Dermis microvascular lymphatic vessel endothelial cell (primary cell): ENCODE measurements around the gene MRNIP. TPM values are rescaled to one million over a fixed set of nuclear protein-coding genes. Genes with fewer than 3 reads are reported as not detected.
"Not testable (repeated sequence)": the region's sequence is repeated elsewhere in the genome, so short reads cannot be mapped to it uniquely, and the experiment has no call there.

Experiments
- DNase-seq, 2 donors: peaks; one replicate each; pipeline versions ENCODE4 v3.0.0 to v3.0.0-alpha.2; 2010; ENCODE audit warnings: low read depth in 2 of 2
- total RNA-seq: library from RNA; depleted of rRNA; stranded (reverse); fragments of >200 nt; gene quantifications from 2 replicates; pipeline ENCODE4 v1.2.1, GENCODE V29; 2014

Gene MRNIP
- total RNA-seq, 1 donor from 2014 or later, result 4.2 TPM

DNA sequence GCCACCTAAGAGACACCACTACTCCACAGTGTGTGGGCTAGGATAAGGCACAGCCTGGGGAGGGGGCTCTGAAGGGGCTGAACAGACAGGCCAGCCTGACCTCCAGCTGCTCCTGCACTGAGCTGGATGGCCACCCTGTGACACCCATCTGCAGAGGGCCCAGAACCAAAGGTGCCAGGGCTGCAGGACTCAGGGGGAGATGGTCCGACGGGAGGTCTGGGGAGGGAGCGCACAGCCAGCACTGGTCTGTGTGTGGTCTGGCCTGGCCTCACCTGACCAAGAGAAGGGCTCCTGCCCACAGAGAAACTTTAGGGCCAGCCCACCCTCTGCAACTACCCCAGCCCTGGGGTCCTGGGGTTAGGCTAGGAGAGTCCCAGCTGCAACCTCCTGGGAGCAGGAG, 64.0 kb downstream of the MRNIP start:
- DNase-seq, result no peak

DNA sequence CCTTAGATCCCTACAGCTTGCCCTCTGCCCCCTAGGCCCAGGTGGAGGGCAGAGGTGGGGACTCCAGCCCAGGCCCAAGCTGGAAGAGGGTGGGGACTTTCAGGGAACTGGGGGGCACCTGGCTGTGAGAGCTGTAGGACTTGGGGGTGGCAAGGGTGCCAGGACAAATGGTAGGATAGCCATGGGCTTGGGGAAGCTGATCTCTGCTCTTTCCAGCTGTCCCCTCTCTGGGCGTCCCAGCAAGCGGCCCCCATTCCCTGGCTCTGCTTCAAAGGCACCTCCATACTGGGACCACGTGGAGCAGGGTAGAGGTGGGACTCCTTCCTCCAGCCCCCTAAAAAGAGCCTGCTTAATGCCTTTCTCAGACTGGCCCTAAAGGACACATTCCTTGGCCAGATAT, 64.4 kb downstream of the MRNIP start:
- DNase-seq, result no peak

DNA sequence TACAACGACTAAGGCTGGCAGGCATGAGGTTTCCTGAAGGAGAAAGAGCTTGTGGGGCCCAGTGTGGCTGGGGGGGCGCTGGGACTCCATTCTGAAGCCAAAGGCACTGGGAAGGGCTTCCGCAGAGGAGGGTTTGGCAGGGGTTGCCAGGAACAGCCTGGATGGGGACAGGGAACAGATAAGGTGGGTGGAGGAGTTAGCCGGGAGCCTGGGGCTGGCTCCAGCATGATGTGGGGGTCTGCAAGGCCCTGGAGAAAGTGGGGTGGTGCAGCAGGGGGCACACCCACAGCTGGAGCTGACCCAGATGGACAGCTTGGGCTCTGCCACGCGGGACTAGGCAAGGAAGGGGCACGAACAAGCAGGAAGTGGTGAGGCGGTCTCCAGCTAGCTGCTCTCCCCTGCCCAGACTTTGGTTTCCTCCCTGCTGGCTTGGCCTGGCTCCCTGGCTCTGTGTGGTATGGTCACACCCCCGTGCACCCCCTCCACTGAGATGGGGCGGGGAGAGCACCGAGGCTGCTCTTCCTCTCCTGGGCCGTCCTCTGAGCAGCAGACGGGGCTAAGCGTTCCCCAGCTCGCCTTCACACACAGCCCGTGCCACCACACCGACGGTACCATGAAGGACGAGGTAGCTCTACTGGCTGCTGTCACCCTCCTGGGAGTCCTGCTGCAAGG, 65.0 kb downstream of the MRNIP start, which contains the start of gene LTC4S:
Gene LTC4S, plus strand, starts transcription at position 519 of the 672 bp plus-strand sequence. Its CDS starts 95 bp downstream, at position 614.
- peak in 1 of 2 donors; percentile 54 for DNase-seq

- no peak for DNase-seq
Measured at GRCh38 chr5:179792612-179793467, 65.8 kb downstream of the MRNIP start.

DNA sequence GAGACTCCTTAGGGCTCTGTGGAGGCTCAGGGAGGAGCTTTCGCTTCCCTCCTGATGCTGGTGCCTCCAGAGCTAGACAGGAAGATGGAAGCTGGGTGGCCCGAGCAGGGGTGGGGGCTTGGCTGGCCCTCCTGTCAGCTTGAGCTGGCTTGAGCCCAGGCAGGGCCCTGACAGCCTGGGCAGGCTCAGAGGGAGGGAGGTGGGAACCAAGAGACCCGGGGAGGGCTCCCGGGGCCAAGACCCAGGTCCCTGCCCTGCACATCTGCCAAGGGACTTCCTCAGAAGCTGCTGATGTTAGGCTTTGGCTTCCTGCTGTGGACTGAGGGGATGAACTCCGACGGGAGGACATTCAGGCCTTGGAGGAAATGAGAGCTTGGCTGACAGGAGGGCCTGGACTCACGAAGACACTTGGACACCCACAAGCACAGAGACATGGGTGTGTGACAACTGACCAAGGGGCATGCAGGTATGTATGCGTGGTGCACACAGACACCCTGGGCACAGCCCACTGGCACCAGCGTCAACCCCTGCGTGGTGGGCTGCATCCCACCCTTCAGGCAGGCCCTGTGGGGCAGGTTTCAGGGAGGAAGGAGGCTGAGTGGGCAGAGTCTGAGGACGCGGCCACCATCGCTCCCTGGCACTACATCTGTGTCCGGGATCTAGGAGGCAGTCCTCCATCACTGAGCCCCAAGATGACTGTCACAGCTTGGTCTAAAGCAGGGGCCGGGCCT, 66.6 kb downstream of the MRNIP start:
- no peak for DNase-seq

DNA sequence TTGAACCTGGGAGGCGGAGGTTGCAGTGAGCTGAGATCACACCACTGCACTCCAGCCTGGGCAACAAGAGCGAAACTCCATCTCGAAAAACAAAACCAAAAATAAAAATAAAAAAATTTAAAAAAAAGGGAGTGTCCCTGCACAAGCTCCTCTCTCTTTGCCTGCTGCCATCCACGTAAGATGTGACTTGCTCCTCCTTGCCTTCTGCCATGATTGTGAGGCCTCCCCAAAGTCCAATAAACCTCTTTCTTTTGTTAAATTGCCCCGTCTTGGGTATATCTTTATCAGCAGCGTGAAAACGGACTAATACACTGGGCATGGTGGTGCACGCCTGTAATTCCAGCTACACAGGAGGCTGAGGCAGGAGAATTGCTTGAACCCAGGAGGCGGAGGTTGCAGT, 69.3 kb downstream of the MRNIP start:
- DNase-seq, result not testable (repeated sequence)

- no peak for DNase-seq
Measured at GRCh38 chr5:179788193-179788854, 70.3 kb downstream of the MRNIP start.

Other genes with a start within 250 kb of the MRNIP start
- 464 and 606 TPM in 2 replicates for gene HNRNPH1, start 235.1 kb downstream of the MRNIP start, total RNA-seq
- gene CBY3, start 177.8 kb downstream of the MRNIP start, total RNA-seq, result not detected in 2 replicates
- 518 and 522 TPM in 2 replicates for gene CANX, start 159.8 kb downstream of the MRNIP start, total RNA-seq
- gene MAML1, start 126.0 kb downstream of the MRNIP start, total RNA-seq, result 5.3 and 9.9 TPM in 2 replicates
- gene LTC4S, start 64.8 kb downstream of the MRNIP start, total RNA-seq, result 0.39 and 0.63 TPM in 2 replicates
- gene MGAT4B, start 52.0 kb downstream of the MRNIP start, total RNA-seq, result 110 and 192 TPM in 2 replicates
- gene SQSTM1, start 37.9 kb downstream of the MRNIP start, total RNA-seq, result 517 and 588 TPM in 2 replicates
- 35.6 and 70.7 TPM in 2 replicates for gene TBC1D9B, start 49.1 kb upstream of the MRNIP start, total RNA-seq
- 22.3 and 42.0 TPM in 2 replicates for gene RNF130, start 212.9 kb upstream of the MRNIP start, total RNA-seq